HepG2 (cell line): ENCODE measurements around the gene EPX.

Experiments used
- CEBPG ChIP-seq: IDR thresholded peaks from 2 replicates; pipeline ENCODE4 v1.6.1; 2016
- FOXK2 ChIP-seq: fragments of 450-650 bp; IDR thresholded peaks from 2 replicates; pipeline ENCODE4 v1.6.1; 2016
- MAFG ChIP-seq: sonication (generic); formaldehyde crosslinking; IDR thresholded peaks from 2 replicates; pipeline ENCODE4 v1.5.1; 2020; ENCODE audit warnings: mild to moderate bottlenecking, missing genetic modification reagents
- MATR3 ChIP-seq: sonication (generic); formaldehyde crosslinking; IDR thresholded peaks from 2 replicates; pipeline ENCODE4 v1.4.0; 2020; ENCODE audit warnings: missing genetic modification reagents
- POLR2A ChIP-seq, 2 experiments: IDR thresholded peaks; 2 replicates each; pipeline ENCODE4 v1.6.1; 2011; ENCODE audit warnings: low read depth in 2 of 2, low read length in 2 of 2, mild to moderate bottlenecking in 1 of 2, moderate library complexity in 1 of 2; ENCODE audit not compliant: insufficient read depth in 1 of 2
- ZFP82 ChIP-seq: sonication (generic); formaldehyde crosslinking; IDR thresholded peaks from 2 replicates; pipeline ENCODE4 v1.5.1; 2020; ENCODE audit warnings: mild to moderate bottlenecking, missing genetic modification reagents, borderline replicate concordance
- ZNF431 ChIP-seq: sonication (generic); formaldehyde crosslinking; IDR thresholded peaks from 2 replicates; pipeline ENCODE4 v1.9.0; 2022; ENCODE audit warnings: missing genetic modification reagents, low read depth, mild to moderate bottlenecking, borderline replicate concordance
- TF ChIP-seq, protein P1 (sequence below): sonication (generic); formaldehyde crosslinking; IDR thresholded peaks from 2 replicates; pipeline ENCODE4 v1.4.0; 2020; ENCODE audit warnings: mild to moderate bottlenecking, missing genetic modification reagents
- TF ChIP-seq, protein P2 (sequence below): sonication (generic); formaldehyde crosslinking; IDR thresholded peaks from 2 replicates; pipeline ENCODE4 v1.8.1; 2023; ENCODE audit warnings: missing genetic modification reagents, inconsistent platforms, borderline replicate concordance

DNA sequence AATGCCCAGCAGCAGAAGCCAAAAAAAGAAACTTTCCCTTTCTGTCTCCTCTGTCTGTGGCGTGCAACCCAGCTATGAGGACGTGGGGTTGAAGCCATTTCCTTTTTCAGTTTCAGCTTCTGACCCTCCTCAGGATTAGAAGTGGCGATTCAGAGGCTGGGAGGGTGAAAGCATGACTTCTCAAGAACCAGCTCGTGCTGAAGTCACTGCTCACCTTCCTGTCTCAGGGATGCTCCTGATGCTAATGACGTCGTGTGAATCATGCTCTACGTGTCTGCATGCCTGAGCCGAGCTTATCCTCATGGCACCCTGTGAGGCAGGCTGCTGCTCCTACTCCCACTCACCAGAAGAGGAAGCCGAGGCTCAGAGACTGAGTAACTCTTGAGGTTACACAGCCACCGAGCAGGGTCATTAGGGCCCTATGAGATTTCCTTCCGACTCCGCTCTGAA is 40.2 kb downstream of the EPX start:
- TF ChIP-seq, protein P1, sequence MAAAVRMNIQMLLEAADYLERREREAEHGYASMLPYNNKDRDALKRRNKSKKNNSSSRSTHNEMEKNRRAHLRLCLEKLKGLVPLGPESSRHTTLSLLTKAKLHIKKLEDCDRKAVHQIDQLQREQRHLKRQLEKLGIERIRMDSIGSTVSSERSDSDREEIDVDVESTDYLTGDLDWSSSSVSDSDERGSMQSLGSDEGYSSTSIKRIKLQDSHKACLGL (CRISPR knock-in tag), result no peak
- TF ChIP-seq POLR2A (IDR thresholded peaks at IDR 0.05; ENCODE audit: insufficient read depth in 1 of 2, low read depth in 2 of 2, low read length in 2 of 2) (no peak), MATR3 (no peak), ZFP82 (CRISPR knock-in tag) (no peak), FOXK2 (no peak), CEBPG (CRISPR knock-in tag) (no peak), ZNF431 (CRISPR knock-in tag) (no peak), MAFG (CRISPR knock-in tag) (no peak)
- TF ChIP-seq, protein P2, sequence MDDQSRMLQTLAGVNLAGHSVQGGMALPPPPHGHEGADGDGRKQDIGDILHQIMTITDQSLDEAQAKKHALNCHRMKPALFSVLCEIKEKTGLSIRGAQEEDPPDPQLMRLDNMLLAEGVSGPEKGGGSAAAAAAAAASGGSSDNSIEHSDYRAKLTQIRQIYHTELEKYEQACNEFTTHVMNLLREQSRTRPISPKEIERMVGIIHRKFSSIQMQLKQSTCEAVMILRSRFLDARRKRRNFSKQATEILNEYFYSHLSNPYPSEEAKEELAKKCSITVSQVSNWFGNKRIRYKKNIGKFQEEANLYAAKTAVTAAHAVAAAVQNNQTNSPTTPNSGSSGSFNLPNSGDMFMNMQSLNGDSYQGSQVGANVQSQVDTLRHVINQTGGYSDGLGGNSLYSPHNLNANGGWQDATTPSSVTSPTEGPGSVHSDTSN, result no peak
